Activated T-helper 1 cell treated with anti-CD3 and anti-CD28 coated beads, Interleukin-2, amount 50 U/mL, for 16 hours (primary cell): ENCODE results near the gene CISD3.

Experiments
- DNase-seq, 2 donors: peaks; one replicate each; pipeline ENCODE4 v3.0.0-alpha.2; 2020; ENCODE audit warnings: low read depth in 1 of 2, low spot score in 1 of 2

CISD3 gene

GRCh38 chr17:38727736-38728135 is 2.4 kb upstream of the CISD3 start:
- DNase-seq = peak in 1 of 2 donors; percentile 55

DNA sequence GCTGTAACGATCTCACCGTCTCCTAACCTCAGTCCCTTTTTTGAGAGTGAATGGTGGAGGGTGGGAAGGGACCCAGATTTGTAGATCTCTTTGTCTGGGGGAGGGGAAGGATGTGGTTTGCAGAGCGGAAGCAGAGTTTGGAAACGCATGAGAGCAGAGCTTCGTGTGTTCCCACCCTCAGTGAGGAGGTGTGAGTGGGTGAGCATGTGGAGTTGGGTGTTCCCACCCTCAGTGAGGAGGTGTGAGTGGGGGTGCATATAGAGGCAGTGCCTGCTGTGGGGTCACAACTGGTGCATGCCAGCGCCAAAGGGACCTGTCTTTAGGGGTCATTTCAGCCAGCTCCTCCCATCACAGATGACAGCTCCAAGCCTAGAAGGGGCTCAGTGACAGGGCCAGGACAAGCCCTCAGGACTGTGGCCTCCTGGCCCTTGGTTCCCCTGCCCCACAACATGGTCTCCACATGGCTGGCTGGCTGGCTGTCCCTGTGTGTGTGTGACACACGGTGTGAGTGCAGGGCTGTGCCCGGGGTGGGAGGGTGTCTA is 1.8 kb upstream of the CISD3 start:
- peak; percentile 36 to 44 for DNase-seq

DNA sequence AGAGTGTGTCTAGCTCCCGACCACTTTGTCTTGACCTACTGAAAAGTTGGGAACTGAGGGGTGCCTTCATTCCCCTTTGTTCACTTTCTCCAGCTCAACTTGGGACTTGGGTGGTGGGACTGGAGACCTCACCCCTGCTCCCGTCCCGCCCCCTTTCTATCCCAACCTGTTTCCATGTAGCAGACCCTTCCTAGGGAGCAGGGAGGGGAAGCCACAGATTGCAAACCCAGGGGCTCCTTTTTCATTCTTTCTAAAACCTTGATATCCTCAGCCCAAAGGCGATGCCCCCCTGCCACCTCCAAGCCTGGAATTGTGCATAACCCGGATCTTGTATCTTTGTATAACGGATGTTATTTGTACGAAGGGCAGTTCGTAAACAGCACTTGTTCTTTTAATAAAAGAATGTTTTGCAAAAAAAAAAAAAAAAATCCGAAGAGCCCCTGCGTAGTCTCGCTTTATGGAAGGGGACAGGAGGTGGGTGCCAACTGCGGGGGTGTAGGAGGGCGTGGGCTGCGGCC is 714 bp upstream of the CISD3 start:
- no peak for DNase-seq

GRCh38 chr17:38730526-38731379 is 612 bp downstream of the CISD3 start:
- no peak for DNase-seq

DNA sequence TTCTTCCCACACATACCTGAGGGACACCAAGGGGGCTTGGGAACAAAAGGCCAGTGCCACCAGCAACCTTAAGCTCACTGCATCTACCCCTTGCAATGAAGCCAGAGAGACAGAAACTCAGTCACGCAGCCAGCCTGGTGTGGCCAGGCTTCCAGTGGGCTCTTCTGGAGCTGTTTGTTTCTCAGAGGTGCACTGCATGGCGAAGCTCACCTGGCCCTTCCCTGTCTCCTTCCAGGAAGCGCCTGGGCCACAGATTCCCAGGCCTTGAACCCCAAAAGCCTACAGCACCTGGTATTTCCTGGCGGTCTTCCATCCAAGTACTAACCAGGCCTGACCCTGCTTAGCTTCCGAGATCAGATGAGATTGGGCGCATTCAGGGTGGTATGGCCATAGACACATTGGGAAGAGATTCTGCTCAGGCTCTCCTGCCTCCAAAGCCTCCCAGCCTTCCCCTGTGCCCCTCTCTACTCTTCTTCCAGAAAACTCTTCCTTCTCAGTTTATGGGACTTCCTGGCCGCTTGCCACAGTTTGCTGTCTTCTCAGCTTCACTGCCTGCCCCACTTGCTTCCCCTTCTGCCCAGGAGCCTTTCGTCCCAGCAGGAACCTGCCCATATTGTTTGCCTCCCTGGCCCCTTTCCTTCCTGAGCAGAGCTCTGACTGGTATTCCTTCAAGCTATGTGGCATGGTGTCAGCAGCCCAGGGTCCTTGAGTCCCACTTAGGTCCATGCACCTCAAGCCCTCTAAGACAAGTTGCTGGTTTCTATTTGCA is 1.6 kb downstream of the CISD3 start:
- DNase-seq = no peak

DNA sequence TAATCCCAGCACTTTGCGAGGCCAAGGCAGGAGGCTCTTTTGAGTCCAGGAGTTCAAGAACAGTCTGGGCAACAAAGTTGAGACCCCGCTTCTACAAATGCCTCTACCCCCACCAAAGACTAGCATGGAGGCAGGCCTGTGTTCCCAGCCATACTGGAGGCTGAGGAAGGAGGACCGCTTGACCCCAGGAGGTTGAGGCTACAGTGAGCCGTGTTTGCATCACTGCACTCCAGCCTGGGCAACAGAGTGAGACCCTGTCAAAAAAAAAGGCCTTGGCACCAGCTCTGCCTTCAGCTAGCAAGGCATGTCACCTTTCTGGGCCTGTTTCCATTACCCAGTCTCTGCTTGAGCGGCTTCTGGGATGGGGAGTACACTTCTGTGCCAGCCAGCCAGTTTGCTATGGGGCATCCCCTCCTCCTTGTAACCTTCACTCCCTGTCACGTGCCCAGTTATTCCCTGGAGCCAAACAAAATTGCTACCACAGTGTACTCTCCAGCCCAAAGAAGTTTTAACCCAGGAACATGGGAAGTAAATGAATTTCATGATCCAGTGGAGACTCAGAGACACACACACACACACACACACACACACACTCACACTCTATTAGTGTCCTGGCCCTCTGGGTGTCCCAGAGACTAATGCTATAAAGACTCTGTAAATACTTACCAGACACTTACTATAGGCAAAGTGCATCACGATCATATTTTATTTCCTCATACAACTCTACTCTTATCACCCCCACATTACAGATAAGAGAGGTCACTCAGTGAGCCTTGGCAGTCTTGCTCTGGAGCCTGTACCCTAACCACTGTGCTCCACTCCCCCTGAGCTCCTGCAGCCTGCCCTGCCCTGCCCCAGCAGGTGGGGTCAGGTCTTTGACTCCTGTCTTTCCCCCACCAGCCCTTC is 2.5 kb downstream of the CISD3 start:
- DNase-seq = no peak

DNA sequence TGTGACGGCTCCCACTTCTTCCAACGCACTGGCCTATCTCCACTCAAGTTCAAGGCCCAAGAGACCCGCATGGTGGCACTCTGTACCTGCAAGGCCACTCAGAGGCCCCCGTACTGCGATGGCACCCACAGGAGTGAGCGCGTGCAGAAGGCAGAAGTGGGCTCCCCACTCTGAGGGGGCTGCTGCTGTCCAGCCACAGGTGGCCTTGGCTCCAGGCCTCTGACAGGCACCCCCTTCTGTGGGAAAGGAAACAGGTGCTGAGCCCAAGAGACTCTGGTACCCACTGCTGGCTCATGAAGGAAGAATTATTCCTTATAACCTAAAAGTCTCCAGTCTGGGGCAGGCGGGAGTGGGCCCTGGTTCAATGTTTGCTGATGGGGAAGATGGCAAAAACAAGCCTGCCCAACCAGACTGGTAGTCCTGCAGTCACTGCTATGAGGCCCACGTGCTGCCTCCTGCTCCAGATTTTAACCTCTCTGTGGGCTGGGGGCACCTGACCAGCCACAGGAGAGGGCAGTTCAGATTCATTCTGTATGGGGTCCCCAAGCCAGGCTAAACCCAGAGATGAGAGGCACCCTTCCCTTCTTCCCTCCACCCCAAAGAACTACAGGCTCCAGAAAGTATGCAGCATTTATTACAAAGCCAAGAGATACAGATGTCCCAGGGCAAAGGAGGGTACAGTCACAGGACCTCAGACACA is 3.3 kb downstream of the CISD3 start:
- DNase-seq = no peak

- no peak for DNase-seq
These were observed 4.1 kb downstream of the CISD3 start for GRCh38 chr17:38733982-38734973.

- DNase-seq = peak; percentile 62 to 65
These were observed 5.2 kb downstream of the CISD3 start for GRCh38 chr17:38735161-38735997.

DNA sequence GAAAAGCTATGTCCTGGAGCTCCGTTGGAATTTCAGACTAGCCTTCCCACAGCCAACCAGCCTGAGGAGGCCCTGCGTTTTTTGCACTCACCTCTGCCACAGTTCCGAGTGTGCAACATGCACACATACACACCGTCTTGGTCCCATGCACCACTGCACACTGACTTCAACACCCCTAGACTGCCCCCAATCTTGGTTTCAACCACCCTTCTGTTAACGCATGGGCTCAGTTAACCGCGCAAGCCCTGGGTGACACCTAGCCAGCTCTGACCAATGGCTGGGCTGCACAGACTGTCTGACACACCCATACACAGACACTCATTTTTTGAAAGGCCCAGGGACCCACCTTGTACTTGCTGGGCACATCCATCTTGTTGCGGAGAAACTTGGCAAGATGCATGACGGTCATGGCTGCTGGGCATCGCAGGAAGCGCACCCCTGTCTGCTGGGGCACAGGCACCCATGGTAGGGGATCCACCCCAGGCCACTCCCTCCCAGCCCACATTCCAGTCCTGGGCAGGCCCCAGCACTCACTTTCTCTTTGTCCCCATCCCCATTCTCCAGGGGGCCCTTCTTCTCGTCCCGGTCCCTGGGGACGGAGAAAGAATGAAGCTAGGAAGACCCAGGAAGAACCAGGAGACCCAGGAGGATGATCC is 8.0 kb downstream of the CISD3 start:
- no peak for DNase-seq

DNA sequence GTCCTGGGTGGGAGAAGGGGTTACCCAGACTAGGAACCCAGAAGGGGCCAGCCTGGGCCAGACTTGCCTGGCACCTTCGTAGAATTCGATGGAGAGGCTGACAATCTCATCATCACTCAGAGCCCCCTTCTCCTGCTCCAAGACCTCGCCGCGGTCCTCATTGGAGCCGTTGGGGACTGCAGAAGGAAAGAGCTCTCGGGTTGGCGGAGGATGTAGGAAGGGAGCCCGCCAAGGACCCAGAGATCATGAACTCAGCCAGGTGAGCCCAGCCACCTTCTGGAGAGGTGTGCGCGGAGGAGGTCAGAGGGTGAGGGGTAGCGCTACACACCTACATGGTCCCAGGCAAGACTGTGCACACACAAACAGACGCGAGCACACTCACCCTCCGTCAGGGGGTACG is 8.5 kb downstream of the CISD3 start:
- DNase-seq = no peak

DNA sequence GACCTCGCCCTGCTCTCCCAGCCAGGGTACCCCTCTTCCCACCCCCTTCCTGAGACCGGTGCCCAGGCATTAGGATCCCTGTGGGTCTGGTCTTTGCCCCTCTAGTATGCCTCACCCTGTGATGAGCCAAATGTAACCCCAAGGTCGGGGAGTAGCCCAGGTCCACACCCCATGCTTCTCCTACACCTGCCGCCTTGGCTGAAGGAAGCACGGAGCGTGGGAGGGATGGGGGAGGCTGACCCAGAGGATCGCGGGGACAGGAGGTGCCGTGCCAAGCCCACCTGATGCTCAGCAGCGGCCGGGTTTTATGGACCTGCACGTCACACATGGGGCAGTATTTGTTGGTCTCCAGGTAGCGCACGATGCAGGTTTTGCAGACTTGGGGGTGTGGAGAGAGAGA is 9.2 kb downstream of the CISD3 start:
- no peak for DNase-seq

- DNase-seq = no peak
These were observed 9.9 kb downstream of the CISD3 start for GRCh38 chr17:38740044-38740443.

DNA sequence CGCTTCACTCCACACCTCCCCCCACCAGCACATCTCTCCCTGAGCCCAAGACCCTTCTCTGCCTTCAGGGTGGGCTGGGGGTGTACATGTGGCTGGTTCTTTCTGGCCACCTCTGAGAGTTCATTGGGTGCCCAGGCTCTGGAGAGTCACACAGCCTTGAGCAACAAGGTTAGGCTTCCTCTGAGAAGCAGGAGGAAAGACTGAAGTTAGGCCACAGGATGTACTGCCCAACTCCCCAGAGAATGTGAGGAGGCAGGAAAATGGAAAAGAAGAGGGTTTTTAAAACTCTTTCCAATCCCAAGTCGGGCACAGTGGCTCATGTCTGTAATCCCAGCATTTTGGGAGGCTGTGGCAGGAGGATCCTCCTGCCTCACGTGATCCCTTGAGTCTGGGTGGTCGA is 10.7 kb downstream of the CISD3 start:
- no peak for DNase-seq

GRCh38 chr17:38741461-38741860 is 11.3 kb downstream of the CISD3 start:
- DNase-seq = no peak

DNA sequence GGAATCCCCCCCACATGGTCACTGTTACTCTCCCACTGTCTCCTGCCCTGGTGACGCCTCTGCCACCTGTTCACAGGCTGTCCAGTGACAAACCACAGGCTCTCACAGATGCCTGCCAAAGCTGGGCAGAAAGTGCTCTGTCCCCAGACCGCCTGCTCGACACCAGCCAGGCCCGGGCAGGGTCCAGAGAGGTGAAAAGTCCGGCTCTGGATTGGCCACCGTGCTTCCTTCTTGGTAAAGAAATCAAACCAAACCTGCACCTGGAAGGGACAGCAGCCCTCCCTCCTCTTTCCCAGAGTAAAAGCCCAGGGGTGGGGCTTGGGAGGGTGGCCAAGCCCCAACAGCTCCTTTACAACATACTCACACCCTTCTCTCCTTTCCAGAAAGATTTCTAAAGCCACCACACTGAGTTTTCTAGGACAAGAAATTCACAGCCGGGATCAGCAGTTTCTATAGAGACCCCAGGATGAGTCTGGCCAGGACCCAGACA is 11.8 kb downstream of the CISD3 start:
- DNase-seq = no peak
